ENCODE results near the gene CACNA1S. TPM values are rescaled to one million over a fixed set of nuclear protein-coding genes. Genes with fewer than 3 reads are reported as not detected.

CACNA1S gene
- total RNA-seq, 1 experiment from 2014 or later: 0.02 TPM

DNA sequence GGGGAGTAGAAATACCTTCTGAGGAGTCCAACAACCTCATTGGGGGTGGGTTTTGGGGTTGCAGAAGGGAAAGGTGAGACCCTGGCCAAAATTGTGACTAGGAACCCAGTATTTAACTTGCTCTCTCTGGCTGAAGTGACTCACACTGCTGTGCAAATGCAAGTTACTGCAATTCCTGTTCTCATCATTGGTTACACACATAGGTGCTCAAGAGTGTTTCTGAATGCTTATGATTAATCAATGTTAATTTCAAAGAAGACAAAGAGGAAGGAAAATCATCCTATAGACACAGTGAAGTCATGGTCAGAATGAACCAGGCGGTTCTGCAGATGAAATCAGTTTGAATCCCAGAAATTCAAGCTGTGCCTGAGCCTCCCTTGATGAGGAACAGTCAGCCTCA is 11.6 kb upstream of the CACNA1S start:
- peaks cover 11% of the 10 kb centered on the region for H3K27me3 Mint-ChIP-seq (ENCODE audit: low read depth)
- no peak overlapping the region for H3K4me3 Mint-ChIP-seq
- TF ChIP-seq ZNF416 (CRISPR knock-in tag; IDR thresholded peaks at IDR 0.05): no peak
- TF ChIP-seq, protein P1, sequence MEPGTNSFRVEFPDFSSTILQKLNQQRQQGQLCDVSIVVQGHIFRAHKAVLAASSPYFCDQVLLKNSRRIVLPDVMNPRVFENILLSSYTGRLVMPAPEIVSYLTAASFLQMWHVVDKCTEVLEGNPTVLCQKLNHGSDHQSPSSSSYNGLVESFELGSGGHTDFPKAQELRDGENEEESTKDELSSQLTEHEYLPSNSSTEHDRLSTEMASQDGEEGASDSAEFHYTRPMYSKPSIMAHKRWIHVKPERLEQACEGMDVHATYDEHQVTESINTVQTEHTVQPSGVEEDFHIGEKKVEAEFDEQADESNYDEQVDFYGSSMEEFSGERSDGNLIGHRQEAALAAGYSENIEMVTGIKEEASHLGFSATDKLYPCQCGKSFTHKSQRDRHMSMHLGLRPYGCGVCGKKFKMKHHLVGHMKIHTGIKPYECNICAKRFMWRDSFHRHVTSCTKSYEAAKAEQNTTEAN (CRISPR knock-in tag; IDR thresholded peaks at IDR 0.05): no peak
- no peak for TF ChIP-seq NFYB (CRISPR knock-in tag; conservative IDR thresholded peaks at IDR 0.05; ENCODE audit: low read depth)
- TF ChIP-seq ZNF423 (CRISPR knock-in tag; IDR thresholded peaks at IDR 0.05): no peak
- TF ChIP-seq, protein P2, sequence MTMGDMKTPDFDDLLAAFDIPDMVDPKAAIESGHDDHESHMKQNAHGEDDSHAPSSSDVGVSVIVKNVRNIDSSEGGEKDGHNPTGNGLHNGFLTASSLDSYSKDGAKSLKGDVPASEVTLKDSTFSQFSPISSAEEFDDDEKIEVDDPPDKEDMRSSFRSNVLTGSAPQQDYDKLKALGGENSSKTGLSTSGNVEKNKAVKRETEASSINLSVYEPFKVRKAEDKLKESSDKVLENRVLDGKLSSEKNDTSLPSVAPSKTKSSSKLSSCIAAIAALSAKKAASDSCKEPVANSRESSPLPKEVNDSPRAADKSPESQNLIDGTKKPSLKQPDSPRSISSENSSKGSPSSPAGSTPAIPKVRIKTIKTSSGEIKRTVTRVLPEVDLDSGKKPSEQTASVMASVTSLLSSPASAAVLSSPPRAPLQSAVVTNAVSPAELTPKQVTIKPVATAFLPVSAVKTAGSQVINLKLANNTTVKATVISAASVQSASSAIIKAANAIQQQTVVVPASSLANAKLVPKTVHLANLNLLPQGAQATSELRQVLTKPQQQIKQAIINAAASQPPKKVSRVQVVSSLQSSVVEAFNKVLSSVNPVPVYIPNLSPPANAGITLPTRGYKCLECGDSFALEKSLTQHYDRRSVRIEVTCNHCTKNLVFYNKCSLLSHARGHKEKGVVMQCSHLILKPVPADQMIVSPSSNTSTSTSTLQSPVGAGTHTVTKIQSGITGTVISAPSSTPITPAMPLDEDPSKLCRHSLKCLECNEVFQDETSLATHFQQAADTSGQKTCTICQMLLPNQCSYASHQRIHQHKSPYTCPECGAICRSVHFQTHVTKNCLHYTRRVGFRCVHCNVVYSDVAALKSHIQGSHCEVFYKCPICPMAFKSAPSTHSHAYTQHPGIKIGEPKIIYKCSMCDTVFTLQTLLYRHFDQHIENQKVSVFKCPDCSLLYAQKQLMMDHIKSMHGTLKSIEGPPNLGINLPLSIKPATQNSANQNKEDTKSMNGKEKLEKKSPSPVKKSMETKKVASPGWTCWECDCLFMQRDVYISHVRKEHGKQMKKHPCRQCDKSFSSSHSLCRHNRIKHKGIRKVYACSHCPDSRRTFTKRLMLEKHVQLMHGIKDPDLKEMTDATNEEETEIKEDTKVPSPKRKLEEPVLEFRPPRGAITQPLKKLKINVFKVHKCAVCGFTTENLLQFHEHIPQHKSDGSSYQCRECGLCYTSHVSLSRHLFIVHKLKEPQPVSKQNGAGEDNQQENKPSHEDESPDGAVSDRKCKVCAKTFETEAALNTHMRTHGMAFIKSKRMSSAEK (CRISPR knock-in tag; IDR thresholded peaks at IDR 0.05; ENCODE audit: borderline replicate concordance): no peak
- TF ChIP-seq JAZF1 (CRISPR knock-in tag; IDR thresholded peaks at IDR 0.05): no peak
- TF ChIP-seq, protein P3, sequence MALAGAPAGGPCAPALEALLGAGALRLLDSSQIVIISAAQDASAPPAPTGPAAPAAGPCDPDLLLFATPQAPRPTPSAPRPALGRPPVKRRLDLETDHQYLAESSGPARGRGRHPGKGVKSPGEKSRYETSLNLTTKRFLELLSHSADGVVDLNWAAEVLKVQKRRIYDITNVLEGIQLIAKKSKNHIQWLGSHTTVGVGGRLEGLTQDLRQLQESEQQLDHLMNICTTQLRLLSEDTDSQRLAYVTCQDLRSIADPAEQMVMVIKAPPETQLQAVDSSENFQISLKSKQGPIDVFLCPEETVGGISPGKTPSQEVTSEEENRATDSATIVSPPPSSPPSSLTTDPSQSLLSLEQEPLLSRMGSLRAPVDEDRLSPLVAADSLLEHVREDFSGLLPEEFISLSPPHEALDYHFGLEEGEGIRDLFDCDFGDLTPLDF (CRISPR knock-in tag; IDR thresholded peaks at IDR 0.05): no peak
- TF ChIP-seq, protein P4, sequence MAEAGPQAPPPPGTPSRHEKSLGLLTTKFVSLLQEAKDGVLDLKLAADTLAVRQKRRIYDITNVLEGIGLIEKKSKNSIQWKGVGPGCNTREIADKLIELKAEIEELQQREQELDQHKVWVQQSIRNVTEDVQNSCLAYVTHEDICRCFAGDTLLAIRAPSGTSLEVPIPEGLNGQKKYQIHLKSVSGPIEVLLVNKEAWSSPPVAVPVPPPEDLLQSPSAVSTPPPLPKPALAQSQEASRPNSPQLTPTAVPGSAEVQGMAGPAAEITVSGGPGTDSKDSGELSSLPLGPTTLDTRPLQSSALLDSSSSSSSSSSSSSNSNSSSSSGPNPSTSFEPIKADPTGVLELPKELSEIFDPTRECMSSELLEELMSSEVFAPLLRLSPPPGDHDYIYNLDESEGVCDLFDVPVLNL (CRISPR knock-in tag; IDR thresholded peaks at IDR 0.05; ENCODE audit: borderline replicate concordance, low read depth): no peak
- TF ChIP-seq TP53 (CRISPR knock-in tag; IDR thresholded peaks at IDR 0.05): no peak
- TF ChIP-seq, protein P5, sequence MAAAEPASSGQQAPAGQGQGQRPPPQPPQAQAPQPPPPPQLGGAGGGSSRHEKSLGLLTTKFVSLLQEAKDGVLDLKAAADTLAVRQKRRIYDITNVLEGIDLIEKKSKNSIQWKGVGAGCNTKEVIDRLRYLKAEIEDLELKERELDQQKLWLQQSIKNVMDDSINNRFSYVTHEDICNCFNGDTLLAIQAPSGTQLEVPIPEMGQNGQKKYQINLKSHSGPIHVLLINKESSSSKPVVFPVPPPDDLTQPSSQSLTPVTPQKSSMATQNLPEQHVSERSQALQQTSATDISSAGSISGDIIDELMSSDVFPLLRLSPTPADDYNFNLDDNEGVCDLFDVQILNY (CRISPR knock-in tag; IDR thresholded peaks at IDR 0.05): no peak
- TF ChIP-seq, protein P6, sequence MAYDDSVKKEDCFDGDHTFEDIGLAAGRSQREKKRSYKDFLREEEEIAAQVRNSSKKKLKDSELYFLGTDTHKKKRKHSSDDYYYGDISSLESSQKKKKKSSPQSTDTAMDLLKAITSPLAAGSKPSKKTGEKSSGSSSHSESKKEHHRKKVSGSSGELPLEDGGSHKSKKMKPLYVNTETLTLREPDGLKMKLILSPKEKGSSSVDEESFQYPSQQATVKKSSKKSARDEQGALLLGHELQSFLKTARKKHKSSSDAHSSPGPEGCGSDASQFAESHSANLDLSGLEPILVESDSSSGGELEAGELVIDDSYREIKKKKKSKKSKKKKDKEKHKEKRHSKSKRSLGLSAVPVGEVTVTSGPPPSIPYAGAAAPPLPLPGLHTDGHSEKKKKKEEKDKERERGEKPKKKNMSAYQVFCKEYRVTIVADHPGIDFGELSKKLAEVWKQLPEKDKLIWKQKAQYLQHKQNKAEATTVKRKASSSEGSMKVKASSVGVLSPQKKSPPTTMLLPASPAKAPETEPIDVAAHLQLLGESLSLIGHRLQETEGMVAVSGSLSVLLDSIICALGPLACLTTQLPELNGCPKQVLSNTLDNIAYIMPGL (CRISPR knock-in tag; IDR thresholded peaks at IDR 0.05): no peak
- CTCF ChIA-PET: interaction anchor here (1.0 to 1.4 kb wide), 3 partner anchors 10 to 359 kb away, joined by 3 to 4 read pairs (median 3); no protein-coding TSS in a partner anchor
- H3K36me3 Mint-ChIP-seq: no peaks in the 10 kb centered on the region
- H3K4me1 Mint-ChIP-seq: peaks cover 17% of the 10 kb centered on the region
- no peaks in the 10 kb centered on the region for H3K9me3 Mint-ChIP-seq
- no peak for ATAC-seq
- POLR2A ChIA-PET: no interaction called here
- H3K27ac Mint-ChIP-seq: no peak overlapping the region
- DNase-seq (ENCODE audit: low spot score): no peak

DNA sequence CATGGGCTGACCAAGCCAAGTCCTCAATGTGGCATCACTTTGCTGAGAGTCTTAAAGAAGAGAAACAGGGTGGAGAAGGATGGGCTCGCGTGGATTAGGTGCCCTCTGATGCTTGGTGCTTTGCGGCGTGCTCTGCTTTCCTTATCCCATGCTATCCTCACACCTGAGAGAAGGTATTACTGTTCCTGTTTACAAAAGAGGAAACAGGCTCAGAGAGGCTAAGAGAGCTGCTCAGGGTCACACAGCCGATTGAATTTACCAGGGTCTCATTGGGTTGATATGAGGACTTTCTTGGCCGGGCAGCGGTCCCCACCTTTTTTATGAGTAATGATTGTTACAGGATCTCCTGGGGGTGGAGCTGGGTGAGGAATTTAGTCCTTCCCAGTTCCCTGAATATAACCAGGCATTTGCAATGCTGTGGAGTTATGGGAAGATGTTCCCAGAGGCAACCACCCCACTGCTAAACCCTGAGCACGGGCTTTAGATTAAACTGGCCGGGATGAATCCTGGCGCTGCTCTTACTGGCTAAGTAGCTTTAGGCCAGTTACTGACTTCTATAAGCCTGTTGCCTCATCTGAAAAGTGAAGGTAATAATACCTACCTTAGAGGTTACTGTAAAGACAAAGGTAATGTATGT is 10.2 kb upstream of the CACNA1S start:
- Mint-ChIP-seq H3K36me3 (no peaks in the 10 kb centered on the region), H3K9me3 (no peaks in the 10 kb centered on the region), H3K4me1 (peaks cover 19% of the 10 kb centered on the region), H3K4me3 (no peak overlapping the region), H3K27me3 (ENCODE audit: low read depth) (peaks cover 25% of the 10 kb centered on the region), H3K27ac (no peak overlapping the region)
- no peak for ATAC-seq
- ChIA-PET CTCF (interaction anchor here (0.6 to 2.5 kb wide), 5 partner anchors 9 to 151 kb away, joined by 3 to 7 read pairs (median 5); no protein-coding TSS in a partner anchor), POLR2A (no interaction called here)
- no peak for DNase-seq (ENCODE audit: low spot score)
- TF ChIP-seq JUN (CRISPR knock-in tag; IDR thresholded peaks at IDR 0.05) (no peak), ELF4 (CRISPR knock-in tag; IDR thresholded peaks at IDR 0.05; ENCODE audit: low read depth) (no peak), NFE2L1 (CRISPR knock-in tag; IDR thresholded peaks at IDR 0.05) (no peak), ETV6 (CRISPR knock-in tag; IDR thresholded peaks at IDR 0.05) (no peak), SMAD3 (CRISPR knock-in tag; IDR thresholded peaks at IDR 0.05; ENCODE audit: borderline replicate concordance) (no peak), CBFB (CRISPR knock-in tag; IDR thresholded peaks at IDR 0.05; ENCODE audit: low read depth) (no peak), RELA (CRISPR knock-in tag; IDR thresholded peaks at IDR 0.05; ENCODE audit: borderline replicate concordance) (no peak), SOX15 (CRISPR knock-in tag; IDR thresholded peaks at IDR 0.05) (no peak)
- TF ChIP-seq, protein P7, sequence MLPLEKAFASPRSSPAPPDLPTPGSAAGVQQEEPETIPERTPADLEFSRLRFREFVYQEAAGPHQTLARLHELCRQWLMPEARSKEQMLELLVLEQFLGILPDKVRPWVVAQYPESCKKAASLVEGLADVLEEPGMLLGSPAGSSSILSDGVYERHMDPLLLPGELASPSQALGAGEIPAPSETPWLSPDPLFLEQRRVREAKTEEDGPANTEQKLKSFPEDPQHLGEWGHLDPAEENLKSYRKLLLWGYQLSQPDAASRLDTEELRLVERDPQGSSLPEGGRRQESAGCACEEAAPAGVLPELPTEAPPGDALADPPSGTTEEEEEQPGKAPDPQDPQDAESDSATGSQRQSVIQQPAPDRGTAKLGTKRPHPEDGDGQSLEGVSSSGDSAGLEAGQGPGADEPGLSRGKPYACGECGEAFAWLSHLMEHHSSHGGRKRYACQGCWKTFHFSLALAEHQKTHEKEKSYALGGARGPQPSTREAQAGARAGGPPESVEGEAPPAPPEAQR (CRISPR knock-in tag; IDR thresholded peaks at IDR 0.05): no peak
- TF ChIP-seq, protein P8, sequence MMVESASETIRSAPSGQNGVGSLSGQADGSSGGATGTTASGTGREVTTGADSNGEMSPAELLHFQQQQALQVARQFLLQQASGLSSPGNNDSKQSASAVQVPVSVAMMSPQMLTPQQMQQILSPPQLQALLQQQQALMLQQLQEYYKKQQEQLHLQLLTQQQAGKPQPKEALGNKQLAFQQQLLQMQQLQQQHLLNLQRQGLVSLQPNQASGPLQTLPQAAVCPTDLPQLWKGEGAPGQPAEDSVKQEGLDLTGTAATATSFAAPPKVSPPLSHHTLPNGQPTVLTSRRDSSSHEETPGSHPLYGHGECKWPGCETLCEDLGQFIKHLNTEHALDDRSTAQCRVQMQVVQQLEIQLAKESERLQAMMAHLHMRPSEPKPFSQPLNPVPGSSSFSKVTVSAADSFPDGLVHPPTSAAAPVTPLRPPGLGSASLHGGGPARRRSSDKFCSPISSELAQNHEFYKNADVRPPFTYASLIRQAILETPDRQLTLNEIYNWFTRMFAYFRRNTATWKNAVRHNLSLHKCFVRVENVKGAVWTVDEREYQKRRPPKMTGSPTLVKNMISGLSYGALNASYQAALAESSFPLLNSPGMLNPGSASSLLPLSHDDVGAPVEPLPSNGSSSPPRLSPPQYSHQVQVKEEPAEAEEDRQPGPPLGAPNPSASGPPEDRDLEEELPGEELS (CRISPR knock-in tag; IDR thresholded peaks at IDR 0.05): no peak

All from WTC11 (cell line).